ENCODE results near the gene CENPVL2. TPM values are rescaled to one million over a fixed set of nuclear protein-coding genes. Genes with fewer than 3 reads are reported as not detected.
"Not testable (repeated sequence)": the region's sequence is repeated elsewhere in the genome, so short reads cannot be mapped to it uniquely, and the experiment has no call there.

CENPVL2 gene
- total and polyA plus RNA-seq, 12 donors: 0.06 TPM; not detected in 11

GRCh38 chrX:51694254-51694653, 11.6 kb upstream of the CENPVL2 start:
- WGBS, 4 donors: 67 to 79% (median 77%) methylated on average over 4 to 6 of the region's 6 CpGs
- Histone ChIP-seq H3K36me3 (replicated peaks in 1 of 2) (no peaks in the 10 kb centered on the region), H3K27me3 (peaks cover 20% of the 10 kb centered on the region), H3K9me3 (replicated peaks in 1 of 3) (no peaks in the 10 kb centered on the region), H3K4me1 (replicated peaks in 1 of 2) (no peaks in the 10 kb centered on the region), H3K4me3 (no peak overlapping the region), H3K27ac (no peak overlapping the region)
- DNase-seq: no peak
- no peak for TF ChIP-seq CTCF (IDR thresholded peaks at IDR 0.05)
- no peak for TF ChIP-seq POLR2A (IDR thresholded peaks at IDR 0.05)
- intact Hi-C loops (cut with DNase I): no loop called here

- H3K9me3 ChIP-seq (replicated peaks in 1 of 3); DNase-seq; H3K27me3 ChIP-seq; H3K4me3 ChIP-seq; intact Hi-C loops (cut with DNase I); H3K27ac ChIP-seq; H3K36me3 ChIP-seq (replicated peaks in 1 of 2); H3K4me1 ChIP-seq (replicated peaks in 1 of 2): not testable (repeated sequence)
- no CpG with 5 or more reads among the region's 88 CpGs for WGBS, 4 donors
These were observed 567 bp downstream of the CENPVL2 start for GRCh38 chrX:51681808-51682719.

GRCh38 chrX:51679689-51680433, 2.8 kb downstream of the CENPVL2 start:
- H3K9me3 ChIP-seq (replicated peaks in 1 of 3); intact Hi-C loops (cut with DNase I); H3K4me3 ChIP-seq; H3K36me3 ChIP-seq (replicated peaks in 1 of 2); H3K4me1 ChIP-seq (replicated peaks in 1 of 2); H3K27ac ChIP-seq; DNase-seq; H3K27me3 ChIP-seq: not testable (repeated sequence)
- no CpG with 5 or more reads among the region's 18 CpGs for WGBS, 4 donors

GRCh38 chrX:51665981-51666380, 16.6 kb downstream of the CENPVL2 start:
- no peak overlapping the region for H3K4me3 ChIP-seq
- H3K4me1 ChIP-seq (replicated peaks in 1 of 2): no peaks in the 10 kb centered on the region
- DNase-seq: no peak
- no peaks in the 10 kb centered on the region for H3K9me3 ChIP-seq (replicated peaks in 1 of 3)
- WGBS, 4 donors: 51 to 60% (median 57%) methylated on average over 5 of the region's 5 CpGs
- H3K36me3 ChIP-seq (replicated peaks in 1 of 2): no peaks in the 10 kb centered on the region
- H3K27ac ChIP-seq: no peak overlapping the region
- no peak for TF ChIP-seq POLR2A (IDR thresholded peaks at IDR 0.05)
- TF ChIP-seq CTCF (IDR thresholded peaks at IDR 0.05): no peak
- H3K27me3 ChIP-seq: peaks cover 13% of the 10 kb centered on the region
- intact Hi-C loops (cut with DNase I): no loop called here

DNA sequence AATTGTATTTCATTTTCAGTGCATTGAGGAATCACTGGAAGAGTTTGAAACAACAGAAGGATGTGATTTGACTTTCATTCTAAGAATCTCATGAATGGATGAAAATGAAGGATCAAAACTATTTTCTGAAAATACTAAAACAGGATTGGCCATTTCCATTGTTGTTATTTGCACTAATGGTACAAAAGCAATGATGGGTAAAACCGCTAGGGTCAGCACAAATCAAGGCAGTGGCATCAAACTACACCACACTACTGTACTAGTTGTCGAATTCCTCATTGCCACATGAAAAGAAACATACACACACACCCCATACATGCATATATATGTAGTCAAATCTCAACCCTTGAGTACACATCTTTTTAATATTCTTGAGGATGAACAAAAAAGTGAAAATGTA, 39.3 kb downstream of the CENPVL2 start:
- Histone ChIP-seq H3K36me3 (replicated peaks in 1 of 2) (no peaks in the 10 kb centered on the region), H3K27me3 (peaks cover 39% of the 10 kb centered on the region), H3K27ac (no peak overlapping the region), H3K4me3 (no peak overlapping the region), H3K4me1 (replicated peaks in 1 of 2) (no peaks in the 10 kb centered on the region), H3K9me3 (replicated peaks in 1 of 3) (no peaks in the 10 kb centered on the region)
- TF ChIP-seq POLR2A (IDR thresholded peaks at IDR 0.05) (no peak), CTCF (IDR thresholded peaks at IDR 0.05) (no peak)
- WGBS, 4 donors: 58 to 76% (median 64%) methylated on average over 2 of the region's 2 CpGs
- no peak for DNase-seq
- intact Hi-C loops (cut with DNase I): no loop called here

Data from adrenal gland (tissue), 12 donors.